Measurements from ENCODE around the gene TMCO4. TPM values are rescaled to one million over a fixed set of nuclear protein-coding genes. Genes with fewer than 3 reads are reported as not detected.

TMCO4 gene
- total RNA-seq, 4 donors from 2014 or later: 16.1 to 36.2 (median 26.9) TPM

DNA sequence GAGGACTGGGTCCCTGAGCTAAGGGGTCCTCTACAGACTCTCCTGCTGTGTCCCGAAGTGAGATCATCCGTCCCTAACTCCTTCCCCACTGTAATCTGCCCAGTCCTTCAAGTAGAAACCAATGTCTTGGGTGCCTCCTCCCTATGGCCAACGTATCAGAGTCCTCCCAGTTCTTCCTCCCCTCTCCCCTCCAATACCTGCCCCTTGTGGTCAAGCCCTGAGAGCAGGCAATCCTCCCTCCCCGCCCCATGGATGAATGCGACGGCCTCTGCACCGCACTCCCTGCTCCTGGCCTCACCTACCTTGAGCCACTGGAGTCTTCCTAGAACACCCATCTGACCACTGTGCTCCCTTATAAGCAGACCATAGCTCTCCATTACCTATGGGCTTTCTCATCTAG lies 103.9 kb downstream of the TMCO4 start:
- peaks cover 0 to 5% (median 0%) of the 10 kb centered on the region in 4 donors for H3K36me3 ChIP-seq
- no peak overlapping the region for H3K4me3 ChIP-seq
- TF ChIP-seq POLR2AphosphoS5 (IDR thresholded peaks at IDR 0.05) (no peak), POLR2A (IDR thresholded peaks at IDR 0.05) (no peak), EP300 (IDR thresholded peaks at IDR 0.05; ENCODE audit: low read depth) (no peak)
- TF ChIP-seq, protein P1, sequence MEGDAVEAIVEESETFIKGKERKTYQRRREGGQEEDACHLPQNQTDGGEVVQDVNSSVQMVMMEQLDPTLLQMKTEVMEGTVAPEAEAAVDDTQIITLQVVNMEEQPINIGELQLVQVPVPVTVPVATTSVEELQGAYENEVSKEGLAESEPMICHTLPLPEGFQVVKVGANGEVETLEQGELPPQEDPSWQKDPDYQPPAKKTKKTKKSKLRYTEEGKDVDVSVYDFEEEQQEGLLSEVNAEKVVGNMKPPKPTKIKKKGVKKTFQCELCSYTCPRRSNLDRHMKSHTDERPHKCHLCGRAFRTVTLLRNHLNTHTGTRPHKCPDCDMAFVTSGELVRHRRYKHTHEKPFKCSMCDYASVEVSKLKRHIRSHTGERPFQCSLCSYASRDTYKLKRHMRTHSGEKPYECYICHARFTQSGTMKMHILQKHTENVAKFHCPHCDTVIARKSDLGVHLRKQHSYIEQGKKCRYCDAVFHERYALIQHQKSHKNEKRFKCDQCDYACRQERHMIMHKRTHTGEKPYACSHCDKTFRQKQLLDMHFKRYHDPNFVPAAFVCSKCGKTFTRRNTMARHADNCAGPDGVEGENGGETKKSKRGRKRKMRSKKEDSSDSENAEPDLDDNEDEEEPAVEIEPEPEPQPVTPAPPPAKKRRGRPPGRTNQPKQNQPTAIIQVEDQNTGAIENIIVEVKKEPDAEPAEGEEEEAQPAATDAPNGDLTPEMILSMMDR (IDR thresholded peaks at IDR 0.05): no peak
- no peak overlapping the region for H3K27ac ChIP-seq
- H3K27me3 ChIP-seq: no peaks in the 10 kb centered on the region
- no peaks in the 10 kb centered on the region for H3K4me1 ChIP-seq
- H3K9me3 ChIP-seq: no peaks in the 10 kb centered on the region
- in situ Hi-C loops (cut with MboI; ENCODE audit: low pct_ligation_motif_present in 1 of 4, low pct_unique_long_range_greater_than_20kb in 1 of 4, low sequenced_read_pairs in 3 of 4) (no loop called here), intact Hi-C loops (cut with DNase I; ENCODE audit: low total_unique reads) (no loop called here)
- WGBS, 2 donors (ENCODE audit: low coverage in 1 of 2): 93 to 100% methylated on average over 4 to 7 of the region's 7 CpGs
- no peak for DNase-seq

DNA sequence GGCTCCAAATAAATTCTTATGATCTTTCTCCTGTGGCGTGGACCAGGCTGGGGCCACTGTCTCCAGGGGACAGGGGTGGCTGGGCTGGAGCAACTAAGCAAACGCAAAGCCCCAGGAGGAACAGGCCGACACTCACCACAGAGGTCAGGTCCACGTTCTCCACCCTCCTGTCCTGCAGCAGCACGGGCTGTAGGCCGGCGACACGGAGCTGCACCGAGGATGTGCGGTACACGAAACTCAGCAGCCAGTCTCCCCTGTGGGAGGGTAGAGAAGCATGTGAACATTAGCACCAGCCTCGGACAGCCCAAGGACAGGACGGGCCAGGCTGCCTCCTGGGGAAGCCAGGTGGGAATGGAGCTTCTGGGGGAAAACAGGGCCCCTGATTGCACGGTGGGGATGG lies 105.4 kb downstream of the TMCO4 start:
- H3K9me3 ChIP-seq: no peaks in the 10 kb centered on the region
- H3K4me3 ChIP-seq: no peak overlapping the region
- in situ Hi-C loops (cut with MboI; ENCODE audit: low pct_ligation_motif_present in 1 of 4, low pct_unique_long_range_greater_than_20kb in 1 of 4, low sequenced_read_pairs in 3 of 4) (no loop called here), intact Hi-C loops (cut with DNase I; ENCODE audit: low total_unique reads) (no loop called here)
- H3K27me3 ChIP-seq: no peaks in the 10 kb centered on the region
- H3K36me3 ChIP-seq: peaks cover 0 to 5% (median 0%) of the 10 kb centered on the region in 4 donors
- TF ChIP-seq POLR2AphosphoS5 (IDR thresholded peaks at IDR 0.05) (no peak), POLR2A (IDR thresholded peaks at IDR 0.05) (no peak), EP300 (IDR thresholded peaks at IDR 0.05; ENCODE audit: low read depth) (no peak)
- TF ChIP-seq, protein P1 (IDR thresholded peaks at IDR 0.05): no peak
- no peak overlapping the region for H3K27ac ChIP-seq
- DNase-seq: no peak
- 92% methylated on average over 14 of the region's 14 CpGs; no CpG with 5 or more reads in 1 of the 2 donors for WGBS, 2 donors (ENCODE audit: low coverage in 1 of 2)
- no peaks in the 10 kb centered on the region for H3K4me1 ChIP-seq

DNA sequence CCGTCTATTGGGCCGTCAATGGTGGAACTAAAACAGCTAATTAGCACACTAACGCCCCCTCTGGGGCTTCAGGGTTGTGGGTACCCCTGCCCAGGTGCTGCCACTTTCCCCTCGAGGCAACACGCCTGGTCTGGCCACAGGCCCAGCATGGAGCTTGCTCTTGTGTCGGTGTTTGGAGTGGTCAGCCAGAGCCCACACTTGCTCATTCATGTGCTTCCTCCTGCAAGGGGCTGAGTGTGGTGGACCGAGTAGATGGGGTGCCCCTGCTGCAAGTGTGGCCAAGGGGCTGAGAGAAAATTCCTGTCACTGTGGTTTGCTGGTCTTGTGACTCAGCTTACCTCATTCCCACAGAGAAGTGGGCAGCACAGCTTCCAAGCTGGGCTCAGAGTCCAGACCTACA lies 109.4 kb downstream of the TMCO4 start:
- no peak for DNase-seq
- in situ Hi-C loops (cut with MboI; ENCODE audit: low pct_ligation_motif_present in 1 of 4, low pct_unique_long_range_greater_than_20kb in 1 of 4, low sequenced_read_pairs in 3 of 4) (no loop called here), intact Hi-C loops (cut with DNase I; ENCODE audit: low total_unique reads) (no loop called here)
- WGBS, 2 donors (ENCODE audit: low coverage in 1 of 2): 92% methylated on average over 7 of the region's 7 CpGs; no CpG with 5 or more reads in 1 of the 2 donors
- no peak overlapping the region for H3K27ac ChIP-seq
- H3K36me3 ChIP-seq: peaks cover 0 to 5% (median 0%) of the 10 kb centered on the region in 4 donors
- H3K9me3 ChIP-seq: no peaks in the 10 kb centered on the region
- no peak overlapping the region for H3K4me3 ChIP-seq
- H3K4me1 ChIP-seq: no peaks in the 10 kb centered on the region
- TF ChIP-seq POLR2AphosphoS5 (IDR thresholded peaks at IDR 0.05) (no peak), POLR2A (IDR thresholded peaks at IDR 0.05) (no peak), EP300 (IDR thresholded peaks at IDR 0.05; ENCODE audit: low read depth) (no peak)
- TF ChIP-seq, protein P1 (IDR thresholded peaks at IDR 0.05): no peak
- no peaks in the 10 kb centered on the region for H3K27me3 ChIP-seq

GRCh38 chr1:19689856-19690255 lies 109.9 kb downstream of the TMCO4 start:
- H3K27ac ChIP-seq: no peak overlapping the region
- peaks cover 0 to 5% (median 0%) of the 10 kb centered on the region in 4 donors for H3K36me3 ChIP-seq
- no peak for DNase-seq
- no peaks in the 10 kb centered on the region for H3K4me1 ChIP-seq
- TF ChIP-seq EP300 (IDR thresholded peaks at IDR 0.05; ENCODE audit: low read depth) (no peak), POLR2AphosphoS5 (IDR thresholded peaks at IDR 0.05) (no peak), POLR2A (IDR thresholded peaks at IDR 0.05) (no peak)
- TF ChIP-seq, protein P1 (IDR thresholded peaks at IDR 0.05): no peak
- no peaks in the 10 kb centered on the region for H3K27me3 ChIP-seq
- no peaks in the 10 kb centered on the region for H3K9me3 ChIP-seq
- intact Hi-C loops (cut with DNase I; ENCODE audit: low total_unique reads): no loop called here
- WGBS, 2 donors (ENCODE audit: low coverage in 1 of 2): 93% methylated on average over 3 of the region's 3 CpGs; no CpG with 5 or more reads in 1 of the 2 donors
- in situ Hi-C loops (cut with MboI; ENCODE audit: low pct_ligation_motif_present in 1 of 4, low pct_unique_long_range_greater_than_20kb in 1 of 4, low sequenced_read_pairs in 3 of 4): no loop called here
- H3K4me3 ChIP-seq: no peak overlapping the region

Measured in transverse colon (tissue), 4 donors.